OCI-LY7 (cell line): ENCODE measurements around the gene ADGRF3.

Experiments
- EZH2phosphoT487 ChIP-seq: fragments of 200-600 bp; sonication (generic); IDR thresholded peaks from 2 replicates; pipeline ENCODE4 v1.6.1; 2018; ENCODE audit warnings: low read depth, borderline replicate concordance, mild to moderate bottlenecking, mixed run types, antibody characterized with exemption, low read length, moderate library complexity, mixed read lengths
- TF ChIP-seq, protein P1 (sequence below): fragments of 200-600 bp; sonication (generic); conservative IDR thresholded peaks from 2 replicates; pipeline ENCODE4 v1.5.1; 2014; ENCODE audit warnings: mild to moderate bottlenecking, antibody characterized with exemption, low read length, moderate library complexity, mixed read lengths

- TF ChIP-seq, protein P1, sequence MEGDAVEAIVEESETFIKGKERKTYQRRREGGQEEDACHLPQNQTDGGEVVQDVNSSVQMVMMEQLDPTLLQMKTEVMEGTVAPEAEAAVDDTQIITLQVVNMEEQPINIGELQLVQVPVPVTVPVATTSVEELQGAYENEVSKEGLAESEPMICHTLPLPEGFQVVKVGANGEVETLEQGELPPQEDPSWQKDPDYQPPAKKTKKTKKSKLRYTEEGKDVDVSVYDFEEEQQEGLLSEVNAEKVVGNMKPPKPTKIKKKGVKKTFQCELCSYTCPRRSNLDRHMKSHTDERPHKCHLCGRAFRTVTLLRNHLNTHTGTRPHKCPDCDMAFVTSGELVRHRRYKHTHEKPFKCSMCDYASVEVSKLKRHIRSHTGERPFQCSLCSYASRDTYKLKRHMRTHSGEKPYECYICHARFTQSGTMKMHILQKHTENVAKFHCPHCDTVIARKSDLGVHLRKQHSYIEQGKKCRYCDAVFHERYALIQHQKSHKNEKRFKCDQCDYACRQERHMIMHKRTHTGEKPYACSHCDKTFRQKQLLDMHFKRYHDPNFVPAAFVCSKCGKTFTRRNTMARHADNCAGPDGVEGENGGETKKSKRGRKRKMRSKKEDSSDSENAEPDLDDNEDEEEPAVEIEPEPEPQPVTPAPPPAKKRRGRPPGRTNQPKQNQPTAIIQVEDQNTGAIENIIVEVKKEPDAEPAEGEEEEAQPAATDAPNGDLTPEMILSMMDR = no peak
- no peak for TF ChIP-seq EZH2phosphoT487
Measured at GRCh38 chr2:26324903-26325302, 21.7 kb downstream of the ADGRF3 start.
